ENCODE measurements around the gene PAK1IP1.

GRCh38 chr6:10676403-10676802, 18.4 kb upstream of the PAK1IP1 start:
- no peak for TF ChIP-seq CTCF (IDR thresholded peaks at IDR 0.05; ENCODE audit: low read length)
- no peak for TF ChIP-seq EZH2 (IDR thresholded peaks at IDR 0.05; ENCODE audit: borderline replicate concordance, low read length)

Data from OCI-LY1 (cell line).